NCI-H2171 (cell line): ENCODE data around the gene RNF187.
A peak's percentile ranks its signal among the peaks of the same experiment; 100 is the strongest.

Source experiments
- DNase-seq: peaks from one replicate; lab custom pipeline; 2025; lab: John Stamatoyannopoulos, UW

RNF187 gene

GRCh38 chr1:228487336-228488124 is at the start of gene RNF187:
TSS of gene RNF187 (plus strand) at chr1:228487382.
- DNase-seq: peak; percentile 48

- DNase-seq: no peak
Measured at GRCh38 chr1:228437424-228437962, 49.7 kb upstream of the RNF187 start.

GRCh38 chr1:228438266-228438665 is 48.9 kb upstream of the RNF187 start:
- no peak for DNase-seq

GRCh38 chr1:228440761-228441500 is 46.3 kb upstream of the RNF187 start:
- no peak for DNase-seq

GRCh38 chr1:228443395-228443794 is 43.8 kb upstream of the RNF187 start:
- DNase-seq: no peak

- DNase-seq: no peak
Measured at GRCh38 chr1:228445490-228445842, 41.7 kb upstream of the RNF187 start.

- no peak for DNase-seq
Measured at GRCh38 chr1:228445843-228446650, 41.1 kb upstream of the RNF187 start.

GRCh38 chr1:228446852-228447251 is 40.3 kb upstream of the RNF187 start:
- no peak for DNase-seq

- DNase-seq: no peak
Measured at GRCh38 chr1:228448372-228448771, 38.8 kb upstream of the RNF187 start.

- no peak for DNase-seq
Measured at GRCh38 chr1:228450200-228450599, 37.0 kb upstream of the RNF187 start.

GRCh38 chr1:228452194-228453021 is 34.8 kb upstream of the RNF187 start:
- no peak for DNase-seq

- DNase-seq: no peak
Measured at GRCh38 chr1:228453022-228453560, 34.1 kb upstream of the RNF187 start.

GRCh38 chr1:228453614-228454013 is 33.6 kb upstream of the RNF187 start:
- DNase-seq: no peak

GRCh38 chr1:228454238-228454637 is 32.9 kb upstream of the RNF187 start:
- DNase-seq: no peak

- DNase-seq: no peak
Measured at GRCh38 chr1:228455715-228456114, 31.5 kb upstream of the RNF187 start.

- DNase-seq: no peak
Measured at GRCh38 chr1:228456252-228457016, 30.7 kb upstream of the RNF187 start.

- peak; percentile 29 for DNase-seq
Measured at GRCh38 chr1:228457017-228457395, 30.2 kb upstream of the RNF187 start.

GRCh38 chr1:228457396-228458176 is 29.6 kb upstream of the RNF187 start:
- peak; percentile 95 for DNase-seq
